ENCODE results near the gene ADGRE1. TPM values are rescaled to one million over a fixed set of nuclear protein-coding genes. Genes with fewer than 3 reads are reported as not detected.

The ADGRE1 gene
- total and polyA plus RNA-seq, 2 of the 8 experiments (the other 6 are each of a cell fraction or from before 2014, with no cell fraction given): not detected

GRCh38 chr19:6935069-6935468, 47.7 kb downstream of the ADGRE1 start:
- H3K36me3 ChIP-seq (ENCODE audit: control insufficient read depth in 2 of 4, insufficient read depth in 4 of 4, low read length in 3 of 4): no peaks in the 10 kb centered on the region
- no peak overlapping the region for H3K9ac ChIP-seq (replicated peaks in 1 of 4; ENCODE audit: extremely low read depth in 1 of 4, low read depth in 3 of 4, low read length in 3 of 4)
- no peak overlapping the region for H3K27ac ChIP-seq (ENCODE audit: low read depth, low read length)
- no peaks in the 10 kb centered on the region for H3K79me2 ChIP-seq (ENCODE audit: control insufficient read depth in 1 of 2, insufficient read depth in 2 of 2, low read length in 2 of 2)
- H3K79me1 ChIP-seq (ENCODE audit: low read depth, low read length): no peaks in the 10 kb centered on the region
- no peaks in the 10 kb centered on the region for H3K27me3 ChIP-seq (replicated peaks in 1 of 4; ENCODE audit: control insufficient read depth in 3 of 4, extremely low read depth in 1 of 4, insufficient read depth in 3 of 4, low read length in 3 of 4)
- no peak overlapping the region for H4K5ac ChIP-seq (ENCODE audit: insufficient read length, low read depth, low read length)
- H2AFZ ChIP-seq (ENCODE audit: low read length): no peak overlapping the region
- peaks cover 45 to 80% of the 10 kb centered on the region in 2 experiments for H3K9me3 ChIP-seq (ENCODE audit: insufficient read depth in 2 of 2, low read depth in 1 of 2, low read length in 1 of 2)
- POLR2A ChIA-PET (ENCODE audit: partially characterized antibody): no interaction called here
- 74% methylated on average over 3 of the region's 3 CpGs; no CpG with 5 or more reads in 1 of the 2 experiments for WGBS, 2 experiments (ENCODE audit: extremely low coverage in 1 of 2, insufficient coverage in 1 of 2, insufficient read length in 1 of 2, insufficient replicate concordance in 2 of 2, low coverage in 1 of 2, low lambda C conversion rate in 2 of 2, missing lambda C conversion rate in 1 of 2)
- H2AK5ac ChIP-seq (ENCODE audit: low read depth, low read length): no peak overlapping the region
- no peak overlapping the region for H4K91ac ChIP-seq (replicated peaks; ENCODE audit: insufficient read length, low read length)
- H4K8ac ChIP-seq (ENCODE audit: extremely low read depth, insufficient read depth, low read length): no peak overlapping the region
- no peak overlapping the region for H2BK20ac ChIP-seq (ENCODE audit: low read length)
- H2BK5ac ChIP-seq (ENCODE audit: low read depth, low read length): no peak overlapping the region
- H3K18ac ChIP-seq (ENCODE audit: extremely low read depth, low read length): no peak overlapping the region
- H3K4ac ChIP-seq (replicated peaks; ENCODE audit: insufficient read length, low read depth, low read length): no peak overlapping the region
- FAIRE-seq (no peak), DNase-seq (ENCODE audit: low read depth in 1 of 2, low spot score in 2 of 2) (no peak)
- no peaks in the 10 kb centered on the region for H3K4me1 ChIP-seq (replicated peaks in 1 of 4; ENCODE audit: control insufficient read depth in 3 of 4, insufficient read depth in 4 of 4, low read length in 3 of 4)
- H2BK120ac ChIP-seq (replicated peaks; ENCODE audit: low read depth, low read length): no peak overlapping the region
- no peak overlapping the region for H2BK15ac ChIP-seq (ENCODE audit: low read length)
- H4K20me1 ChIP-seq (replicated peaks in 1 of 2; ENCODE audit: control insufficient read depth in 1 of 2, insufficient read depth in 2 of 2, low read length in 2 of 2): no peaks in the 10 kb centered on the region
- H3K4me2 ChIP-seq (ENCODE audit: insufficient read depth in 1 of 2, low read depth in 2 of 2, low read length in 2 of 2): no peak overlapping the region
- no peak overlapping the region for H3K14ac ChIP-seq (ENCODE audit: insufficient read length)
- no peak overlapping the region for H3K56ac ChIP-seq (replicated peaks; ENCODE audit: insufficient read length, low read depth, low read length)
- H3K4me3 ChIP-seq (ENCODE audit: extremely low read depth in 1 of 4, insufficient read depth in 2 of 4, low read depth in 3 of 4, low read length in 4 of 4): no peak overlapping the region
- H3K23ac ChIP-seq (ENCODE audit: insufficient read length): no peak overlapping the region
- no peak overlapping the region for H2BK12ac ChIP-seq (ENCODE audit: low read depth, low read length)
- H3K23me2 ChIP-seq (ENCODE audit: low read depth, low read length): no peaks in the 10 kb centered on the region
- CTCF ChIA-PET (ENCODE audit: partially characterized antibody): no interaction called here
- TF ChIP-seq POU5F1 (IDR thresholded peaks at IDR 0.05; ENCODE audit: low read depth, low read length) (no peak), TAF1 (IDR thresholded peaks at IDR 0.05; ENCODE audit: low read depth, low read length) (no peak), CBX8 (IDR thresholded peaks at IDR 0.05; ENCODE audit: borderline replicate concordance, low read depth, low read length) (no peak), TCF12 (IDR thresholded peaks at IDR 0.05; ENCODE audit: low read depth, low read length) (no peak), ASH2L (IDR thresholded peaks at IDR 0.05; ENCODE audit: low read length) (no peak), KDM1A (IDR thresholded peaks at IDR 0.05; ENCODE audit: borderline replicate concordance, low read length) (no peak), KDM5A (IDR thresholded peaks at IDR 0.05; ENCODE audit: low read length) (no peak), EP300 (IDR thresholded peaks at IDR 0.05; ENCODE audit: borderline replicate concordance in 1 of 2, low read depth in 2 of 2, low read length in 2 of 2) (no peak), SUZ12 (IDR thresholded peaks at IDR 0.05; ENCODE audit: low read length) (no peak), POLR2A (IDR thresholded peaks at IDR 0.05; ENCODE audit: control extremely low read depth in 1 of 2, low read depth in 2 of 2, low read length in 2 of 2) (no peak), RAD21 (IDR thresholded peaks at IDR 0.05 in 1 of 2, conservative IDR thresholded peaks at IDR 0.05 in 1 of 2; ENCODE audit: low read depth in 2 of 2, low read length in 2 of 2) (no peak), SIX5 (IDR thresholded peaks at IDR 0.05; ENCODE audit: low read depth, low read length) (no peak), CREB1 (IDR thresholded peaks at IDR 0.05) (no peak), TEAD4 (IDR thresholded peaks at IDR 0.05; ENCODE audit: low read depth, low read length) (no peak)

All from H1 (cell line).